ENCODE measurements around the gene LAPTM4A. TPM values are rescaled to one million over a fixed set of nuclear protein-coding genes. Genes with fewer than 3 reads are reported as not detected.

The LAPTM4A gene
- total and polyA plus RNA-seq, 2 of the 4 experiments (the other 2 are of a cell fraction): 97.7 to 401 TPM

DNA sequence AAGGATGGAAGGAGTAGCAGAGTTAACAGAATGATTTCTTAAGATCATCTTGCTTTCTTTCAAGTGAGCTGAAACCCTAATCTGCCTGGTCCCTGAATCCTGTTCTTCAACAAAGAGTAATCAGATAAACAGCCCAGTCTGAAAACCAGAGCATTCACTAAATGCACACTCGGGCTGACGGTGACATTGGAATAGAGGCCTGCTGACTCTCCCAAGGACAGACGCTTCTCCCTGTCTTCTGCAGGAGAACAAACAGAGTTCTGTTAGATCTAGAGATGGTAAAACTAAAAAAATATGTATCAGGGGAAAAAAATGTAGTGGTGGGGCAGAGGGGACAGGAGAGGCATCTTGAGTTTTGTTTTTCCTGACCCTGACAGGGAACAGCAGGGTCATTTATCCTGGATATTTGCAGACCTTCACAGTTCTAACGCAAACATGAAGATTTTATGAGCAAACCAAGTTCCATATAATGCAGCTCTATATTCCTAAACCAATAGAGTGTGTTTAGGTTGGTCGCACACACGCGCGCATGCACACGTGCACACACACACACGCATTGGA is 46.3 kb downstream of the LAPTM4A start:
- ChIA-PET POLR2A (ENCODE audit: unreplicated experiment) (no interaction called here), CTCF (interaction anchor here (0.9 kb wide), 1 partner anchor 10 kb away, joined by 3 read pairs; no protein-coding TSS in a partner anchor)
- intact Hi-C loops (cut with micrococcal nuclease) (no loop called here), in situ Hi-C loops (cut with MboI; ENCODE audit: low sequenced_read_pairs) (no loop called here), dilution Hi-C loops (cut with HindIII; ENCODE audit: low sequenced_read_pairs, unreplicated experiment) (no loop called here)
- 100% methylated on average over 1 of the region's 10 CpGs; no CpG with 5 or more reads in 1 of the 2 experiments for WGBS, 2 experiments (ENCODE audit: extremely low coverage in 2 of 2, insufficient read length in 1 of 2)
- no peak overlapping the region for H3K4me2 ChIP-seq (ENCODE audit: low read depth, low read length)
- H3K9me3 ChIP-seq (ENCODE audit: control insufficient read depth, insufficient read depth, low read length): no peaks in the 10 kb centered on the region
- no peak overlapping the region for H3K27ac ChIP-seq (ENCODE audit: insufficient read depth, low read length)
- H2AK5ac ChIP-seq (ENCODE audit: low read depth, low read length): no peak overlapping the region
- H4K20me1 ChIP-seq (ENCODE audit: insufficient read depth, low read length): no peaks in the 10 kb centered on the region
- no peak overlapping the region for H3K56ac ChIP-seq (ENCODE audit: extremely low read depth, insufficient read depth, low read length)
- H3K4ac ChIP-seq (ENCODE audit: low read depth, low read length): no peak overlapping the region
- ATAC-seq (ENCODE audit: low read depth) (no peak), DNase-seq (no peak)
- H2AFZ ChIP-seq (replicated peaks; ENCODE audit: low read length, poor library complexity): no peak overlapping the region
- TF ChIP-seq ELK1 (IDR thresholded peaks at IDR 0.05; ENCODE audit: borderline replicate concordance, low read depth, low read length) (no peak), MAFK (IDR thresholded peaks at IDR 0.05; ENCODE audit: low read depth, low read length) (no peak), CEBPB (IDR thresholded peaks at IDR 0.05; ENCODE audit: low read depth, low read length) (no peak), BHLHE40 (IDR thresholded peaks at IDR 0.05; ENCODE audit: low read depth, low read length) (no peak), RCOR1 (IDR thresholded peaks at IDR 0.05; ENCODE audit: insufficient replicate concordance, low read length) (no peak), MXI1 (IDR thresholded peaks at IDR 0.05; ENCODE audit: borderline replicate concordance, low read depth, low read length) (no peak), NFE2L2 (IDR thresholded peaks at IDR 0.05; ENCODE audit: low read depth, low read length) (no peak), CTCF (conservative IDR thresholded peaks at IDR 0.05; ENCODE audit: low read depth, low read length) (no peak), RAD21 (IDR thresholded peaks at IDR 0.05; ENCODE audit: low read length) (no peak), FOS (IDR thresholded peaks at IDR 0.05; ENCODE audit: low read depth, low read length) (no peak), SMC3 (IDR thresholded peaks at IDR 0.05; ENCODE audit: low read depth, low read length) (no peak), RFX5 (IDR thresholded peaks at IDR 0.05; ENCODE audit: low read depth, low read length) (no peak), POLR2A (IDR thresholded peaks at IDR 0.05; ENCODE audit: low read depth, low read length) (no peak), MAZ (IDR thresholded peaks at IDR 0.05; ENCODE audit: borderline replicate concordance, low read depth, low read length) (no peak), CHD1 (IDR thresholded peaks at IDR 0.05; ENCODE audit: low read depth, low read length) (no peak)
- TF ChIP-seq, protein P1, sequence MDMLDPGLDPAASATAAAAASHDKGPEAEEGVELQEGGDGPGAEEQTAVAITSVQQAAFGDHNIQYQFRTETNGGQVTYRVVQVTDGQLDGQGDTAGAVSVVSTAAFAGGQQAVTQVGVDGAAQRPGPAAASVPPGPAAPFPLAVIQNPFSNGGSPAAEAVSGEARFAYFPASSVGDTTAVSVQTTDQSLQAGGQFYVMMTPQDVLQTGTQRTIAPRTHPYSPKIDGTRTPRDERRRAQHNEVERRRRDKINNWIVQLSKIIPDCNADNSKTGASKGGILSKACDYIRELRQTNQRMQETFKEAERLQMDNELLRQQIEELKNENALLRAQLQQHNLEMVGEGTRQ (IDR thresholded peaks at IDR 0.05; ENCODE audit: low read depth, low read length): no peak
- H4K8ac ChIP-seq (ENCODE audit: low read depth in 2 of 2, low read length in 2 of 2): no peak overlapping the region
- no peak overlapping the region for H3K9ac ChIP-seq (ENCODE audit: low read depth, low read length)
- H4K5ac ChIP-seq (ENCODE audit: low read depth, low read length): no peak overlapping the region
- H3K36me3 ChIP-seq (ENCODE audit: control insufficient read depth, insufficient read depth, low read length): no peaks in the 10 kb centered on the region; the same call in 1 of the 2 replicates
- H3K23ac ChIP-seq (ENCODE audit: low read depth, low read length): no peak overlapping the region
- H3K4me3 ChIP-seq (ENCODE audit: insufficient read depth, low read depth, low read length): no peak overlapping the region
- no peak overlapping the region for H2BK20ac ChIP-seq (ENCODE audit: low read depth, low read length)
- no peak overlapping the region for H2BK120ac ChIP-seq (ENCODE audit: low read depth, low read length)
- no peaks in the 10 kb centered on the region for H3K4me1 ChIP-seq (ENCODE audit: control insufficient read depth, insufficient read depth, low read length)
- H2AK9ac ChIP-seq (replicated peaks; ENCODE audit: low read depth, low read length, poor library complexity): no peak overlapping the region
- H3K14ac ChIP-seq (replicated peaks; ENCODE audit: low read depth, low read length): no peak overlapping the region
- no peak overlapping the region for H2BK5ac ChIP-seq (ENCODE audit: low read depth, low read length, poor library complexity, severe bottlenecking)
- no peak overlapping the region for H3K18ac ChIP-seq (ENCODE audit: low read depth, low read length)
- no peak overlapping the region for H2BK15ac ChIP-seq (ENCODE audit: low read depth, low read length)
- H3K9me1 ChIP-seq (ENCODE audit: insufficient read depth, low read length): no peaks in the 10 kb centered on the region; the same call in 1 of the 2 replicates
- no peaks in the 10 kb centered on the region for H3K79me1 ChIP-seq (ENCODE audit: low read depth in 1 of 2, low read length in 2 of 2)
- no peak overlapping the region for H4K91ac ChIP-seq (ENCODE audit: insufficient read depth, low read depth, low read length)
- H3K27me3 ChIP-seq (ENCODE audit: control insufficient read depth, insufficient read depth, low read length): 0 out of 2 replicates have a peak, but pooled peaks cover under 1% of the 10 kb centered on the region
- no TSS peak for BruUV-seq (replicated peaks)
